HG03342 (cell line): Measurements from ENCODE around the gene USP17L17.
"Not testable (repeated sequence)": the region's sequence is repeated elsewhere in the genome, so short reads cannot be mapped to it uniquely, and the experiment has no call there.

ENCODE experiments used
- ATAC-seq: cut with Tn5 transposase; IDR thresholded peaks from one replicate; pipeline ENCODE4 v1.9.1; 2021; ENCODE audit warnings: mild to moderate bottlenecking, moderate library complexity; ENCODE audit not compliant: unreplicated experiment

Gene USP17L17, protein sequence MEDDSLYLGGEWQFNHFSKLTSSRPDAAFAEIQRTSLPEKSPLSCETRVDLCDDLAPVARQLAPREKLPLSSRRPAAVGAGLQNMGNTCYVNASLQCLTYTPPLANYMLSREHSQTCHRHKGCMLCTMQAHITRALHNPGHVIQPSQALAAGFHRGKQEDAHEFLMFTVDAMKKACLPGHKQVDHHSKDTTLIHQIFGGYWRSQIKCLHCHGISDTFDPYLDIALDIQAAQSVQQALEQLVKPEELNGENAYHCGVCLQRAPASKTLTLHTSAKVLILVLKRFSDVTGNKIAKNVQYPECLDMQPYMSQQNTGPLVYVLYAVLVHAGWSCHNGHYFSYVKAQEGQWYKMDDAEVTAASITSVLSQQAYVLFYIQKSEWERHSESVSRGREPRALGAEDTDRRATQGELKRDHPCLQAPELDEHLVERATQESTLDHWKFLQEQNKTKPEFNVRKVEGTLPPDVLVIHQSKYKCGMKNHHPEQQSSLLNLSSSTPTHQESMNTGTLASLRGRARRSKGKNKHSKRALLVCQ

DNA sequence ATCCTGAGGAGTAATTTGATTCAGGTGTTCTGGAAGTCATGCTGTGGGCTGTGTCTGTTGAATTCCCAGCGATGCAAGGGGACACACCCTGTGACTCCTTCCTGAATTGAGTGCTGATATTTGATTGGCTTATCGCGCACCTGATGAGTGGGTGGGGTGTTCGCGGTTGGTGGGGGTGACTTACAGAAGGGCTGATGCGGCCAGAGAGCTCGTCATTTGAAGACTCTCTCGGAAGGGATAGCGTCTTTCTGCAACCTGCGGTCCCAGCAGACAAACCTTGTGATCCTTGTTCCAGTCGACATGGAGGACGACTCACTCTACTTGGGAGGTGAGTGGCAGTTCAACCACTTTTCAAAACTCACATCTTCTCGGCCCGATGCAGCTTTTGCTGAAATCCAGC is at the start of gene USP17L17:
USP17L17 (plus strand) TSS at position 301 of the 400 bp plus-strand sequence; CDS start at position 301, 0 bp downstream.
- ATAC-seq: not testable (repeated sequence)

DNA sequence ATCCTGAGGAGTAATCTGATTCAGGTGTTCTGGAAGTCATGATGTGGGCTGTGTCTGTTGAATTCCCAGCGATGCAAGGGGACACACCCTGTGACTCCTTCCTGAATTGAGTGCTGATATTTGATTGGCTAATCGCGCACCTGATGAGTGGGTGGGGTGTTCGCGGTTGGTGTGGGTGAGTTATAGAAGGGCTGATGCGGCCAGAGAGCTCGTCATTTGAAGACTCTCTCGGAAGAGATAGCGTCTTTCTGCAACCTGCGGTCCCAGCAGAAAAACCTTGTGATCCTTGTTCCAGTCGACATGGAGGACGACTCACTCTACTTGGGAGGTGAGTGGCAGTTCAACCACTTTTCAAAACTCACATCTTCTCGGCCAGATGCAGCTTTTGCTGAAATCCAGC is 33.3 kb upstream of the USP17L17 start, which contains the start of gene USP17L10:
USP17L10 (plus strand) TSS at position 301 of the 400 bp plus-strand sequence; CDS start at position 301, 0 bp downstream.
- ATAC-seq: not testable (repeated sequence)

DNA sequence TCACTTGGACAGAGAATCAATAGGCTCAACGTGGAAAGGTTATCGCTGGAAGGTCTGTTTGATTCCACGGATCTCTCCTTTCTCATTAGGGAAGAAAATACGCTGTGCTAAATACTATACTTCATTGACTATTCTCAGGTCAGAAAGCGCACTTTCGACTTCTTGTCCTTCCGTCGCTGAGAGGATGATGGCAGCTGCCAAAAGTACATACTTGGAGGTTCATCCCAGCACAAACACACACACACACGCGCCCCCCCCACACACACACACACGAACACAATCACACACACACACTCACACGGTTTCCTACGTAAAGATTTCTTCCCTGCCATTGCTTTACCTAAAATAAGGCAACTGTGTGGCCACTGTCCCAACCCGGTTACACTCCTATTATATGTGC is 29.0 kb upstream of the USP17L17 start:
- not testable (repeated sequence) for ATAC-seq

DNA sequence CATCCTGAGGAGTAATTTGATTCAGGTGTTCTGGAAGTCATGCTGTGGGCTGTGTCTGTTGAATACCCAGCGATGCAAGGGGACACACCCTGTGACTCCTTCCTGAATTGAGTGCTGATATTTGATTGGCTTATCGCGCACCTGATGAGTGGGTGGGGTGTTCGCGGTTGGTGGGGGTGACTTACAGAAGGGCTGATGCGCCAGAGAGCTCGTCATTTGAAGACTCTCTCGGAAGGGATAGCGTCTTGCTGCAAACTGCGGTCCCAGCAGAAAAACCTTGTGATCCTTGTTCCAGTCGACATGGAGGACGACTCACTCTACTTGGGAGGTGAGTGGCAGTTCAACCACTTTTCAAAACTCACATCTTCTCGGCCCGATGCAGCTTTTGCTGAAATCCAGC is 28.6 kb upstream of the USP17L17 start, which contains the start of gene USP17L11:
USP17L11 (plus strand) TSS at position 301 of the 400 bp plus-strand sequence; CDS start at position 301, 0 bp downstream.
- not testable (repeated sequence) for ATAC-seq

DNA sequence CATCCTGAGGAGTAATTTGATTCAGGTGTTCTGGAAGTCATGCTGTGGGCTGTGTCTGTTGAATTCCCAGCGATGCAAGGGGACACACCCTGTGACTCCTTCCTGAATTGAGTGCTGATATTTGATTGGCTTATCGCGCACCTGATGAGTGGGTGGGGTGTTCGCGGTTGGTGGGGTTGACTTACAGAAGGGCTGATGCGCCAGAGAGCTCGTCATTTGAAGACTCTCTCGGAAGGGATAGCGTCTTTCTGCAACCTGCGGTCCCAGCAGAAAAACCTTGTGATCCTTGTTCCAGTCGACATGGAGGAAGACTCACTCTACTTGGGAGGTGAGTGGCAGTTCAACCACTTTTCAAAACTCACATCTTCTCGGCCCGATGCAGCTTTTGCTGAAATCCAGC is 23.8 kb upstream of the USP17L17 start, which contains the start of gene USP17L12:
USP17L12 (plus strand) TSS at position 301 of the 400 bp plus-strand sequence; CDS start at position 301, 0 bp downstream.
- ATAC-seq: not testable (repeated sequence)

DNA sequence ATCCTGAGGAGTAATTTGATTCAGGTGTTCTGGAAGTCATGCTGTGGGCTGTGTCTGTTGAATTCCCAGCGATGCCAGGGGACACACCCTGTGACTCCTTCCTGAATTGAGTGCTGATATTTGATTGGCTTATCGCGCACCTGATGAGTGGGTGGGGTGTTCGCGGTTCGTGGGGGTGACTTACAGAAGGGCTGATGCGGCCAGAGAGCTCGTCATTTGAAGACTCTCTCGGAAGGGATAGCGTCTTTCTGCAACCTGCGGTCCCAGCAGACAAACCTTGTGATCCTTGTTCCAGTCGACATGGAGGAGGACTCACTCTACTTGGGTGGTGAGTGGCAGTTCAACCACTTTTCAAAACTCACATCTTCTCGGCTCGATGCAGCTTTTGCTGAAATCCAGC is 19.1 kb upstream of the USP17L17 start, which contains the start of gene USP17L13:
USP17L13 (plus strand) TSS at position 301 of the 400 bp plus-strand sequence; CDS start at position 301, 0 bp downstream.
- not testable (repeated sequence) for ATAC-seq

DNA sequence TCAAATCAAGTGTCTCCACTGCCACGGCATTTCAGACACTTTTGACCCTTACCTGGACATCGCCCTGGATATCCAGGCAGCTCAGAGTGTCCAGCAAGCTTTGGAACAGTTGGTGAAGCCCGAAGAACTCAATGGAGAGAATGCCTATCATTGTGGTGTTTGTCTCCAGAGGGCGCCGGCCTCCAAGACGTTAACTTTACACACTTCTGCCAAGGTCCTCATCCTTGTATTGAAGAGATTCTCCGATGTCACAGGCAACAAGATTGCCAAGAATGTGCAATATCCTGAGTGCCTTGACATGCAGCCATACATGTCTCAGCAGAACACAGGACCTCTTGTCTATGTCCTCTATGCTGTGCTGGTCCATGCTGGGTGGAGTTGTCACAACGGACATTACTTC is 13.4 kb upstream of the USP17L17 start:
- not testable (repeated sequence) for ATAC-seq

DNA sequence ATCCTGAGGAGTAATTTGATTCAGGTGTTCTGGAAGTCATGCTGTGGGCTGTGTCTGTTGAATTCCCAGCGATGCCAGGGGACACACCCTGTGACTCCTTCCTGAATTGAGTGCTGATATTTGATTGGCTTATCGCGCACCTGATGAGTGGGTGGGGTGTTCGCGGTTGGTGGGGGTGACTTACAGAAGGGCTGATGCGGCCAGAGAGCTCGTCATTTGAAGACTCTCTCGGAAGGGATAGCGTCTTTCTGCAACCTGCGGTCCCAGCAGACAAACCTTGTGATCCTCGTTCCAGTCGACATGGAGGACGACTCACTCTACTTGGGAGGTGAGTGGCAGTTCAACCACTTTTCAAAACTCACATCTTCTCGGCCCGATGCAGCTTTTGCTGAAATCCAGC is 9.6 kb upstream of the USP17L17 start, which contains the start of gene USP17L15:
USP17L15 (plus strand) TSS at position 301 of the 400 bp plus-strand sequence; CDS start at position 301, 0 bp downstream.
- not testable (repeated sequence) for ATAC-seq

DNA sequence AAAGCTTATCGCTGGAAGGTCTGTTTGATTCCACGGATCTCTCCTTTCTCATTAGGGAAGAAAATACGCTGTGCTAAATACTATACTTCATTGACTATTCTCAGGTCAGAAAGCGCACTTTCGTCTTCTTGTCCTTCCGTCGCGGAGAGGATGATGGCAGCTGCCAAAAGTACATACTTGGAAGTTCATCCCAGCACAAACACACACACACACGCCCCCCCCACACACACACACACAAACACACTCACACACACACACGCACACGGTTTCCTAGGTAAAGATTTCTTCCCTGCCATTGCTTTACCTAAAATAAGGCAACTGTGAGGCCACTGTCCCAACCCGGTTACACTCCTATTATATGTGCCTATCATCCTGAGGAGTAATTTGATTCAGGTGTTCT is 5.2 kb upstream of the USP17L17 start:
- not testable (repeated sequence) for ATAC-seq

DNA sequence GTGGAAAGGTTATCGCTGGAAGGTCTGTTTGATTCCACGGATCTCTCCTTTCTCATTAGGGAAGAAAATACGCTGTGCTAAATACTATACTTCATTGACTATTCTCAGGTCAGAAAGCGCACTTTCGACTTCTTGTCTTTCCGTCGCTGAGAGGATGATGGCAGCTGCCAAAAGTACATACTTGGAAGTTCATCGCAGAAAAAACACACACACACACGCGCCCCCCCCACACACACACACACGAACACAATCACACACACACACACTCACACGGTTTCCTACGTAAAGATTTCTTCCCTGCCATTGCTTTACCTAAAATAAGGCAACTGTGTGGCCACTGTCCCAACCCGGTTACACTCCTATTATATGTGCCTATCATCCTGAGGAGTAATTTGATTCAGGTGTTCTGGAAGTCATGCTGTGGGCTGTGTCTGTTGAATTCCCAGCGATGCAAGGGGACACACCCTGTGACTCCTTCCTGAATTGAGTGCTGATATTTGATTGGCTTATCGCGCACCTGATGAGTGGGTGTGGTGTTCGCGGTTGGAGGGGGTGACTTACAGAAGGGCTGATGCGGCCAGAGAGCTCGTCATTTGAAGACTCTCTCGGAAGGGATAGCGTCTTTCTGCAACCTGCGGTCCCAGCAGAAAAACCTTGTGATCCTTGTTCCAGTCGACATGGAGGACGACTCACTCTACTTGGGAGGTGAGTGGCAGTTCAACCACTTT is 4.4 kb downstream of the USP17L17 start, which contains the start of gene USP17L18:
USP17L18 (plus strand) TSS at position 678 of the 728 bp plus-strand sequence; CDS start at position 678, 0 bp downstream.
- not testable (repeated sequence) for ATAC-seq

DNA sequence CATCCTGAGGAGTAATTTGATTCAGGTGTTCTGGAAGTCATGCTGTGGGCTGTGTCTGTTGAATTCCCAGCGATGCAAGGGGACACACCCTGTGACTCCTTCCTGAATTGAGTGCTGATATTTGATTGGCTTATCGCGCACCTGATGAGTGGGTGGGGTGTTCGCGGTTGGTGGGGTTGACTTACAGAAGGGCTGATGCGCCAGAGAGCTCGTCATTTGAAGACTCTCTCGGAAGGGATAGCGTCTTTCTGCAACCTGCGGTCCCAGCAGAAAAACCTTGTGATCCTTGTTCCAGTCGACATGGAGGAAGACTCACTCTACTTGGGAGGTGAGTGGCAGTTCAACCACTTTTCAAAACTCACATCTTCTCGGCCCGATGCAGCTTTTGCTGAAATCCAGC is 9.4 kb downstream of the USP17L17 start, which contains the start of gene USP17L19:
USP17L19 (plus strand) TSS at position 301 of the 400 bp plus-strand sequence; CDS start at position 301, 0 bp downstream.
- not testable (repeated sequence) for ATAC-seq

DNA sequence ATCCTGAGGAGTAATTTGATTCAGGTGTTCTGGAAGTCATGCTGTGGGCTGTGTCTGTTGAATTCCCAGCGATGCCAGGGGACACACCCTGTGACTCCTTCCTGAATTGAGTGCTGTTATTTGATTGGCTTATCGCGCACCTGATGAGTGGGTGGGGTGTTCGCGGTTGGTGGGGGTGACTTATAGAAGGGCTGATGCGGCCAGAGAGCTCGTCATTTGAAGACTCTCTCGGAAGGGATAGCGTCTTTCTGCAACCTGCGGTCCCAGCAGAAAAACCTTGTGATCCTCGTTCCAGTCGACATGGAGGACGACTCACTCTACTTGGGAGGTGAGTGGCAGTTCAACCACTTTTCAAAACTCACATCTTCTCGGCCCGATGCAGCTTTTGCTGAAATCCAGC is 14.1 kb downstream of the USP17L17 start, which contains the start of gene USP17L20:
USP17L20 (plus strand) TSS at position 301 of the 400 bp plus-strand sequence; CDS start at position 301, 0 bp downstream.
- not testable (repeated sequence) for ATAC-seq

DNA sequence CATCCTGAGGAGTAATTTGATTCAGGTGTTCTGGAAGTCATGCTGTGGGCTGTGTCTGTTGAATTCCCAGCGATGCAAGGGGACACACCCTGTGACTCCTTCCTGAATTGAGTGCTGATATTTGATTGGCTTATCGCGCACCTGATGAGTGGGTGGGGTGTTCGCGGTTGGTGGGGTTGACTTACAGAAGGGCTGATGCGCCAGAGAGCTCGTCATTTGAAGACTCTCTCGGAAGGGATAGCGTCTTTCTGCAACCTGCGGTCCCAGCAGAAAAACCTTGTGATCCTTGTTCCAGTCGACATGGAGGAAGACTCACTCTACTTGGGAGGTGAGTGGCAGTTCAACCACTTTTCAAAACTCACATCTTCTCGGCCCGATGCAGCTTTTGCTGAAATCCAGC is 18.9 kb downstream of the USP17L17 start, which contains the start of gene USP17L21:
USP17L21 (plus strand) TSS at position 301 of the 400 bp plus-strand sequence; CDS start at position 301, 0 bp downstream.
- ATAC-seq: not testable (repeated sequence)

DNA sequence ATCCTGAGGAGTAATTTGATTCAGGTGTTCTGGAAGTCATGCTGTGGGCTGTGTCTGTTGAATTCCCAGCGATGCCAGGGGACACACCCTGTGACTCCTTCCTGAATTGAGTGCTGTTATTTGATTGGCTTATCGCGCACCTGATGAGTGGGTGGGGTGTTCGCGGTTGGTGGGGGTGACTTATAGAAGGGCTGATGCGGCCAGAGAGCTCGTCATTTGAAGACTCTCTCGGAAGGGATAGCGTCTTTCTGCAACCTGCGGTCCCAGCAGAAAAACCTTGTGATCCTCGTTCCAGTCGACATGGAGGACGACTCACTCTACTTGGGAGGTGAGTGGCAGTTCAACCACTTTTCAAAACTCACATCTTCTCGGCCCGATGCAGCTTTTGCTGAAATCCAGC is 23.6 kb downstream of the USP17L17 start, which contains the start of gene USP17L22:
USP17L22 (plus strand) TSS at position 301 of the 400 bp plus-strand sequence; CDS start at position 301, 0 bp downstream.
- not testable (repeated sequence) for ATAC-seq

DNA sequence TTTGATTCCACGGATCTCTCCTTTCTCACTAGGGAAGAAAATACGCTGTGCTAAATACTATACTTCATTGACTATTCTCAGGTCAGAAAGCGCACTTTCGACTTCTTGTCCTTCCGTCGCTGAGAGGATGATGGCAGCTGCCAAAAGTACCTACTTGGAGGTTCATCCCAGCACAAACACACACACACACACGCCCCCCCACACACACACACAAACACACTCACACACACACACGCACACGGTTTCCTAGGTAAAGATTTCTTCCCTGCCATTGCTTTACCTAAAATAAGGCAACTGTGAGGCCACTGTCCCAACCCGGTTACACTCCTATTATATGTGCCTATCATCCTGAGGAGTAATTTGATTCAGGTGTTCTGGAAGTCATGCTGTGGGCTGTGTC is 28.0 kb downstream of the USP17L17 start:
- not testable (repeated sequence) for ATAC-seq
